Measurements from ENCODE around the gene TCTN3. TPM values are rescaled to one million over a fixed set of nuclear protein-coding genes. Genes with fewer than 3 reads are reported as not detected.

The TCTN3 gene
- total and polyA plus RNA-seq, 4 donors = 15.1 to 18.3 (median 17.3) TPM

GRCh38 chr10:95742962-95743535, 49.3 kb upstream of the TCTN3 start:
- H3K27ac ChIP-seq (ENCODE audit: low read depth in 1 of 2, low read length in 2 of 2) = no peak overlapping the region
- DNase-seq (ENCODE audit: low spot score) = no peak
- no peaks in the 10 kb centered on the region for H3K36me3 ChIP-seq (ENCODE audit: control insufficient read depth in 4 of 4, insufficient read depth in 3 of 4, low read depth in 1 of 4, low read length in 3 of 4)
- no peak overlapping the region for H3K4me3 ChIP-seq (ENCODE audit: low read depth in 1 of 3, low read length in 3 of 3)
- H3K27me3 ChIP-seq (ENCODE audit: control insufficient read depth in 4 of 4, insufficient read depth in 4 of 4, low read length in 3 of 4) = no peaks in the 10 kb centered on the region
- H3K4me1 ChIP-seq (ENCODE audit: control insufficient read depth in 4 of 4, insufficient read depth in 4 of 4, low read length in 3 of 4) = peaks cover 0 to 6% (median 0%) of the 10 kb centered on the region in 4 donors
- WGBS = 86% methylated on average over 2 of the region's 2 CpGs
- peaks cover 0 to 3% (median 0%) of the 10 kb centered on the region in 4 donors for H3K9me3 ChIP-seq (ENCODE audit: control insufficient read depth in 4 of 4, low read length in 3 of 4)
- TF ChIP-seq GABPA (IDR thresholded peaks at IDR 0.05 in 1 of 2, conservative IDR thresholded peaks at IDR 0.05 in 1 of 2) (no peak), TAF1 (conservative IDR thresholded peaks at IDR 0.05) (no peak), NR2F2 (IDR thresholded peaks at IDR 0.05) (no peak), ZBTB33 (IDR thresholded peaks at IDR 0.05) (no peak), HNF4G (IDR thresholded peaks at IDR 0.05) (no peak), MAX (IDR thresholded peaks at IDR 0.05) (no peak), JUND (IDR thresholded peaks at IDR 0.05) (no peak), ATF3 (IDR thresholded peaks at IDR 0.05) (no peak), RXRA (IDR thresholded peaks at IDR 0.05) (no peak)
- H3K9ac ChIP-seq (ENCODE audit: low read depth in 1 of 2, low read length in 2 of 2) = no peak overlapping the region

- no peaks in the 10 kb centered on the region for H3K27me3 ChIP-seq (ENCODE audit: control insufficient read depth in 4 of 4, insufficient read depth in 4 of 4, low read length in 3 of 4)
- H3K9me3 ChIP-seq (ENCODE audit: control insufficient read depth in 4 of 4, low read length in 3 of 4) = peaks cover 0 to 3% (median 0%) of the 10 kb centered on the region in 4 donors
- 28% methylated on average over 3 of the region's 3 CpGs for WGBS
- no peak overlapping the region for H3K9ac ChIP-seq (ENCODE audit: low read depth in 1 of 2, low read length in 2 of 2)
- TF ChIP-seq HNF4G (IDR thresholded peaks at IDR 0.05) (no peak), REST (IDR thresholded peaks at IDR 0.05) (no peak), HNF4A (conservative IDR thresholded peaks at IDR 0.05) (peak; percentile 56 to 57), ATF3 (IDR thresholded peaks at IDR 0.05) (no peak), SP1 (IDR thresholded peaks at IDR 0.05) (peak; percentile 30), FOXA1 (IDR thresholded peaks at IDR 0.05) (peak; percentile 76), NR2F2 (IDR thresholded peaks at IDR 0.05) (no peak), FOXA2 (IDR thresholded peaks at IDR 0.05) (peak; percentile 77), GABPA (IDR thresholded peaks at IDR 0.05 in 1 of 2, conservative IDR thresholded peaks at IDR 0.05 in 1 of 2) (no peak), RAD21 (IDR thresholded peaks at IDR 0.05) (no peak), YY1 (IDR thresholded peaks at IDR 0.05) (peak; percentile 13), MAX (IDR thresholded peaks at IDR 0.05) (no peak), EGR1 (IDR thresholded peaks at IDR 0.05; ENCODE audit: low read depth in 2 of 2) (peak in 1 of 2 donors; percentile 29), ZBTB33 (IDR thresholded peaks at IDR 0.05) (peak; percentile 19), RXRA (IDR thresholded peaks at IDR 0.05) (peak; percentile 16 to 35), CTCF (IDR thresholded peaks at IDR 0.05; ENCODE audit: low read depth, low read length, missing input control) (no peak), TAF1 (conservative IDR thresholded peaks at IDR 0.05) (no peak), JUND (IDR thresholded peaks at IDR 0.05) (no peak)
- H3K27ac ChIP-seq (ENCODE audit: low read depth in 1 of 2, low read length in 2 of 2) = no peak overlapping the region
- no peak for DNase-seq (ENCODE audit: low spot score)
- no peaks in the 10 kb centered on the region for H3K36me3 ChIP-seq (ENCODE audit: control insufficient read depth in 4 of 4, insufficient read depth in 3 of 4, low read depth in 1 of 4, low read length in 3 of 4)
- no peak overlapping the region for H3K4me3 ChIP-seq (ENCODE audit: low read depth in 1 of 3, low read length in 3 of 3)
- peaks cover 0 to 6% (median 0%) of the 10 kb centered on the region in 4 donors for H3K4me1 ChIP-seq (ENCODE audit: control insufficient read depth in 4 of 4, insufficient read depth in 4 of 4, low read length in 3 of 4)
Measured at GRCh38 chr10:95742485-95742884, 48.8 kb upstream of the TCTN3 start.
